RKO (cell line): ENCODE measurements around the gene CCL11.
"Not testable (repeated sequence)": the region's sequence is repeated elsewhere in the genome, so short reads cannot be mapped to it uniquely, and the experiment has no call there.

Experiments
- DNase-seq: peaks from one replicate; pipeline ENCODE4 v3.0.0-alpha.2; 2016; ENCODE audit warnings: low spot score

The CCL11 gene

DNA sequence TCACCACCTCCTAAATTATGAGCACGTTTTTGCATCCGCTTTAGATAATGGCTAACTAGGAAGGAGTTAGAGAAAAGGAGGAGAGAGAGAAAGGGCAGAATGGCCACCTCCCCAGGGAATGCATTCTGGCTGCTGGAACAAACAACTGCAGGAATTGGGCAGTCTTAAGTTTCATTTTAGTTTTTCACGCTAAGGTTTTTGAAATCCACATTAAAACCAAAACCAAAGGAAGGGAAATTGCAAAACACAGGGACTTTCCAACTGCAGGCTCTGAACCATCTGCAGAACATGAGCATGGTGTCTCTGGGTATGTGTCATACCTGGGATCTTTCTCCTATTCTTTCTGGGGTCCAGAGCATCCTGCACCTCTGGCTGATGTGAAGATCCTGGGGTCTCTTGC is 21.6 kb downstream of the CCL11 start:
- no peak for DNase-seq

DNA sequence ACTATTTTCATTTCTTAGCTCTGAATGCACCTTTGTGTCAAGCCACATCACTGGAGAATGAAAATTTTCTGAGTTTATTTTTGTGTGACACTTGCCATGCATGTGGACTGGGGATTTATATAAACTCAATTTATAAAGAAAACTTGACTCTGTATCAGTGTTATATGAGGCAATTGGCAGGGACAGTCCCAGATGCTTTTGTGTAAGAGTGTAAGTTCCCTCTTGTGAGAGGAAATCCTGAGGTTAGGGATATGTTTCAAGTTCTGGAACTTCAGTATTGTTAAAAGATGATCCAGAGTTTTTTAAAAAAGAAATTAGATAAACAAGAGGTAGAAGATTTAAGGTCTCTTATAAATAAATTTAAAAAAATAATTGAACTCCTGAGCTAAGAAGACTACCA is 22.8 kb downstream of the CCL11 start:
- no peak for DNase-seq

- DNase-seq = no peak
Observed at GRCh38 chr17:34311291-34311690, 25.7 kb downstream of the CCL11 start.

DNA sequence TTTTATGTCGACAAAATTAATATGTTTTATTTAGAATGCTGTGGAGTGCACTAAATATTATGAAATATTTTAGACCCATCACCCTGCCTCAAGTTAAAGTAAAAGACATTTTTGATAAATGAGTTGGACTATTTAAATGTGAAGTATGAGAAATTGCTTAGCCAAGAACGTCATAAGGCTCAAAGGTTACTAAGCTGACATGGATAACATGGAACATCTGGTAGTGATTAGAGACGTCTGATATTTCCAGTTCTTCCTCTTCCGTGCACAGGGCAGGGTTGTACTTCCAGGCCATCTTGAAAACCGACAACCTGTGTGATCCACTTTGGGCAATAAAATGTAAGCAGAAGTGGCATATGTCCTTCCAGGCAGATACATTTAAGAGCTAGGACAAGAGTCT is 26.5 kb downstream of the CCL11 start:
- no peak for DNase-seq

DNA sequence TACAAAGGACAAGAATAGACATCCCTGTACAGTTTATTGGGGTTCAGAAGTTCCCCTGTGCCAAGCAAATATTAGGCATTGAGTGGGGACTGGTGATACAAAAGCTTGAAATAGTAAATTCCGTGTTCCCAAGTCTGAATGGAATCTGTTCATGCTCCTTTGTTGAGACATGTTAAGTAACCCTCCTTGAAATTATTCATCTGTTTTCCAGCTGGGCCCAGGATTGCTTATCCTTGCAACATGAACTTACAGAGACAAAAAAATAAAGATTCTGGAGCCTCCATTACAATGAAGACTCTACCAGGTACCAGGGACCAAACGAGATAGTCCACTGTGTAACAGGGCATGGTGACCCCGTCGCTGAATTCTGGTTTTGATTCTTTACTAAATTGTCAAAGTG is 27.6 kb downstream of the CCL11 start:
- DNase-seq = no peak

- no peak for DNase-seq
Observed at GRCh38 chr17:34314279-34314678, 28.7 kb downstream of the CCL11 start.

DNA sequence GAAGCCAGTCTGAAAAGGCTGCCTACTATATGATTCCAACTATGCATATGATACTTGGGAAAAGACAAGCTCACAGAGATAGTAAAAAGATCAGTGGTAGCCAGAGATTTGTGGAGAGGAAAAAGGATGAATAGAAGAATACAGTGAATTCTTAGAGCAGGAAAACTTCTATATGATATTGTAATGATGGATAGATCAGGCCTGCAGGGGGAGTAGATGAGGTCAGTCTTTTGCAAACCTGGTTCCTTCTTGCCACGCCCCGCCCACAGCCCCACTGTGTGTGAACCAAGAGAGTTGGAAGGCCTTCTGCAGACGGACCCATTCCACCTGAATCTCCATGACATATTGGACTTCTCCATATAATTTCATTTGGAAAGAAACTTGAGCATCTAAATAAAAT is 32.9 kb downstream of the CCL11 start:
- DNase-seq = peak; percentile 1

- no peak for DNase-seq
Observed at GRCh38 chr17:34319039-34319483, 33.5 kb downstream of the CCL11 start, which contains the start of gene CCL8. CCL8 (plus strand) TSS chr17:34319435; CDS start chr17:34319502, 67 bp downstream.

DNA sequence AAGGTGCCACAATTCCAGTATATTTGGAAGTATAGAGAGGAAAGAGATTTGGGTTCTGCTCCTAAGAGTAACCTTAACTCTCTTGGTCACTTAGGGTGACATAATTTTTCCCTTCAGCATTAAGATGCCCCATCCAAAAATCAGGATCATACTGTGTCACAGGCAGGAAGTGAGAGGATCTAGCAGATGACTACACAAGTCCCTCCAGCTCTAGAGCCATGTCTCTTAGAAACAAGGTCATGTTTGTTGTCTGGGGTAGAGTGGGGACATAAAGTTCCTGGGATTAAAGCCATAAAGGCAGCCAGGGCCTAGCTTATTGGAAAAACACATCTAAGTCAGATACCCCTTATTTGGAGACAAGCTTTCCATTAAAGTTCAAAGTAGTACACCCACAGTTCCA is 36.4 kb downstream of the CCL11 start:
- no peak for DNase-seq

GRCh38 chr17:34327580-34327979 is 42.0 kb downstream of the CCL11 start:
- not testable (repeated sequence) for DNase-seq

- DNase-seq = no peak
Observed at GRCh38 chr17:34337701-34338100, 52.2 kb downstream of the CCL11 start.
